ENCODE results near the gene ADAM11. TPM values are rescaled to one million over a fixed set of nuclear protein-coding genes. Genes with fewer than 3 reads are reported as not detected.

Gene ADAM11
- total and polyA plus RNA-seq, 12 donors = 0.05 to 0.80 (median 0.32) TPM; not detected in 2

- H3K9me3 ChIP-seq (replicated peaks in 1 of 3) = no peaks in the 10 kb centered on the region
- TF ChIP-seq POLR2A (IDR thresholded peaks at IDR 0.05) = no peak
- no peak for DNase-seq
- H3K36me3 ChIP-seq (replicated peaks in 1 of 2) = no peaks in the 10 kb centered on the region
- H3K27me3 ChIP-seq = peaks cover 28% of the 10 kb centered on the region
- intact Hi-C loops (cut with DNase I) = no loop called here
- no peak overlapping the region for H3K27ac ChIP-seq
- H3K4me3 ChIP-seq = peak overlapping the region in 1 of 4 donors; percentile 57
- WGBS, 4 donors = 7 to 23% (median 13%) methylated on average over 12 to 56 of the region's 60 CpGs
- peaks cover 4 to 6% of the 10 kb centered on the region in 2 donors for H3K4me1 ChIP-seq (replicated peaks in 1 of 2)
Observed at GRCh38 chr17:44759086-44759915, 513 bp downstream of the ADAM11 start.

DNA sequence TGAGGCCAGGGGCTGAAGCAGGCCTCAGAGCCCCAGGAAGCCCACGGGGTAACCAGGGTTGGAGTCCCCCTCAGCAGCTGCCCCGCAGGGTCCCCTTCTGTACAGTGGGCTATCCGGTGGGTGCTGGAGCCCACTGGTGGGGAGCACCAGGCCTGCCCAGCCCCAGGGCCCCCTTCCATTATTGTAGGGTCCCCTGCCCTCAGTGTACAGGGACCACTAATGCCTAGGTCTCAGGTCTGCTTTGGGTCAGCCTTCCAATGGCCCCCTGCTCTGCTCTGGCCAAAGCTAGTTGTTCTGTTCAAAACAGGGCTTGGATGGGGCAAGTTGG is 1.1 kb downstream of the ADAM11 start:
- no peak for DNase-seq
- WGBS, 4 donors = 65 to 80% (median 78%) methylated on average over 1 to 3 of the region's 3 CpGs; no CpG with 5 or more reads in 1 of the 4 donors
- Histone ChIP-seq H3K9me3 (replicated peaks in 1 of 3) (no peaks in the 10 kb centered on the region), H3K4me3 (no peak overlapping the region), H3K27ac (no peak overlapping the region), H3K36me3 (replicated peaks in 1 of 2) (no peaks in the 10 kb centered on the region), H3K27me3 (peaks cover 28% of the 10 kb centered on the region), H3K4me1 (replicated peaks in 1 of 2) (peaks cover 4 to 6% of the 10 kb centered on the region in 2 donors)
- TF ChIP-seq POLR2A (IDR thresholded peaks at IDR 0.05) (no peak), CTCF (IDR thresholded peaks at IDR 0.05) (no peak)
- intact Hi-C loops (cut with DNase I) = no loop called here

- WGBS, 4 donors = 72 to 82% (median 77%) methylated on average over 12 to 13 of the region's 13 CpGs
- no peak overlapping the region for H3K4me3 ChIP-seq
- no peak for DNase-seq
- H3K27me3 ChIP-seq = peaks cover 28% of the 10 kb centered on the region
- TF ChIP-seq POLR2A (IDR thresholded peaks at IDR 0.05) (no peak), CTCF (IDR thresholded peaks at IDR 0.05) (no peak)
- H3K4me1 ChIP-seq (replicated peaks in 1 of 2) = peaks cover 4 to 6% of the 10 kb centered on the region in 2 donors
- H3K27ac ChIP-seq = no peak overlapping the region
- intact Hi-C loops (cut with DNase I) = no loop called here
- H3K9me3 ChIP-seq (replicated peaks in 1 of 3) = no peaks in the 10 kb centered on the region
- no peaks in the 10 kb centered on the region for H3K36me3 ChIP-seq (replicated peaks in 1 of 2)
Observed at GRCh38 chr17:44760474-44761308, 1.9 kb downstream of the ADAM11 start.

DNA sequence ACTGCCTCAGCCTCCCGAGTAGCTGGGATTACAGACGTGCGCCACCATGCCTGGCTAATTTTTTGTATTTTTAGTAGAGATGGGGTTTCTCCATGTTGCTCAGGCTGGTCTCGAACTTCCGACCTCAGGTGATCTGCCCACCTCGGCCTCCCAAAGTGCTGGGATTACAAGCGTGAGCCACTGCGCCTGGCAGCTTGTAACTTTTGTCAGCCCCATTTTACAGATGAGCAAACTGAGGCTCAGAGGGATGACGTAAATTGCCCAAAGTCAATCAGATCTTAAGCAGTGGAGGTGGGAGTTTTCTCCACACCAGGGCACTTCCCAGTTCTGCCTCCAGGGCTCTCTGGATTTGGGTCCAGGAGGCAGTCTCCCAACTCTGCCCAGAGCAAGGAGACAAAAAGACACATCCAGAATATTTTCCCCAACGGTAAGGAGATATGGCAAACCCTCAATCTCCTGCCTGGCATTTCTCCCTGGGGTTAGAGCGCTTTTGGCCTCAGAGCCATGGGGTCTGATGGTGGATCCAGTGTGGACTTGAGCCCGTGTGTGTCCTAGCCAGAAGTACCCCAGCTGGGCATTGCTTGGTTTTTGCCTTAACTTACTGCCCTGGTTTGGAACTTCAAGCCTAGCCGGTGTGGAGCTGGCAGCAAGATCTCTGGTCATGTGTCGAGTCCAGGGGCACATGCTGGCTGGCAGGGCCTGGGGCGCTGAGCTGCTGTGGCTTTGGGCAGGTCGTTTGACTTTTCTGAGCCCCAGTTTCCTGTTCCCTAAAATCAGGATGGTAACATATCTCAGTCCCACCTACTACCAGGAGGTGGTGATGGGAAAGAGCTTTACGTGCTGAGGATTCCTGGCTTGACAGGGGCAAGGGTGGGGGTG is 3.4 kb downstream of the ADAM11 start:
- H3K4me1 ChIP-seq (replicated peaks in 1 of 2) = peaks cover 4 to 6% of the 10 kb centered on the region in 2 donors
- WGBS, 4 donors = 69 to 77% (median 72%) methylated on average over 15 to 17 of the region's 17 CpGs
- DNase-seq = no peak
- no peaks in the 10 kb centered on the region for H3K9me3 ChIP-seq (replicated peaks in 1 of 3)
- peaks cover 24% of the 10 kb centered on the region for H3K27me3 ChIP-seq
- no peak overlapping the region for H3K27ac ChIP-seq
- TF ChIP-seq CTCF (IDR thresholded peaks at IDR 0.05) (no peak), POLR2A (IDR thresholded peaks at IDR 0.05) (no peak)
- H3K4me3 ChIP-seq = no peak overlapping the region
- intact Hi-C loops (cut with DNase I) = no loop called here
- H3K36me3 ChIP-seq (replicated peaks in 1 of 2) = no peaks in the 10 kb centered on the region

Data from adrenal gland (tissue), 12 donors.